ENCODE measurements around the gene KANSL2.
A peak's percentile ranks its signal among the peaks of the same experiment; 100 is the strongest.

DNA sequence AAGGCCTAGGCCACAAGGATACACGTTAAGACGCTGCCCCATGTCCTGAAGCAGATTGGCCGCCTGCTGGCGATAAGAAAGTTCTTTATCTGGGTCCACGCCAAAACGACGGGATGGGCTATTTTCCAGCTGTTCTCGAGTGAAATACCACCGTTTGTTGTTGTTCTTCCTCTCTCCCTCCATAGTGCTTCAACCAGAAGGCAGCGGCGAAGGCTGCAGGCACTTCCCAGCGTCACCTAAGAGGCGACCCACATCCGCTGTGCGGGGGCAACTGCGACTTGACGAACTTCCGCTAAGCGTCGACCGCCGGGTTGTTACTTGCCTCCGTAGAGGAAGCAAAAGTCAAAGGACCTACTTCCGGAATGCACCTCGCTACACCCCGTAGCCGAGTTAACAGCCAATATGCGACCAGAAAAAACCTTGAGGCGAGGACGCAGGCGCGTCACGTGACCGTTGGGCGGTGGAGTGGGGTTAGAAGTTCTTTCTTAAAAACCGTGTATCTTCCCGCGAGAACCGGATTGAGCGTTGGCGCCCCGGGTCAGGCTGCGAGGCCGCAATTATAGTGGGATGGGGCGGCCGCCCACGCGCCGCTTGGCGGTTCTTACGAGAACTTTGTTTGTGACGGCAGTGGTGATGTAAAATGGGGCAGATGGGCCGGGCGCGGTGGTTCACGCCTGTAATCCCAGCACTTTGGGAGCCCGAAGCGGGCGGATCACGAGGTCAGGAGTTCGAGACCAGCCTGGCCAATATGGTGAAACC, 34.6 kb upstream of the KANSL2 start, which contains the start of gene CCNT1:
- TF ChIP-seq, protein P1, sequence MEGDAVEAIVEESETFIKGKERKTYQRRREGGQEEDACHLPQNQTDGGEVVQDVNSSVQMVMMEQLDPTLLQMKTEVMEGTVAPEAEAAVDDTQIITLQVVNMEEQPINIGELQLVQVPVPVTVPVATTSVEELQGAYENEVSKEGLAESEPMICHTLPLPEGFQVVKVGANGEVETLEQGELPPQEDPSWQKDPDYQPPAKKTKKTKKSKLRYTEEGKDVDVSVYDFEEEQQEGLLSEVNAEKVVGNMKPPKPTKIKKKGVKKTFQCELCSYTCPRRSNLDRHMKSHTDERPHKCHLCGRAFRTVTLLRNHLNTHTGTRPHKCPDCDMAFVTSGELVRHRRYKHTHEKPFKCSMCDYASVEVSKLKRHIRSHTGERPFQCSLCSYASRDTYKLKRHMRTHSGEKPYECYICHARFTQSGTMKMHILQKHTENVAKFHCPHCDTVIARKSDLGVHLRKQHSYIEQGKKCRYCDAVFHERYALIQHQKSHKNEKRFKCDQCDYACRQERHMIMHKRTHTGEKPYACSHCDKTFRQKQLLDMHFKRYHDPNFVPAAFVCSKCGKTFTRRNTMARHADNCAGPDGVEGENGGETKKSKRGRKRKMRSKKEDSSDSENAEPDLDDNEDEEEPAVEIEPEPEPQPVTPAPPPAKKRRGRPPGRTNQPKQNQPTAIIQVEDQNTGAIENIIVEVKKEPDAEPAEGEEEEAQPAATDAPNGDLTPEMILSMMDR (IDR thresholded peaks at IDR 0.05): peak in 2 of 3 donors; percentile 55
- peak; percentile 70 for TF ChIP-seq EP300 (IDR thresholded peaks at IDR 0.05)

All from ovary (tissue), 3 donors.